Kidney capillary endothelial cell (primary cell): ENCODE results near the gene B4GALT5.

Experiments
- DNase-seq: peaks from one replicate; pipeline ENCODE4 v3.0.0-alpha.2; 2018; ENCODE audit warnings: low spot score

B4GALT5 gene

GRCh38 chr20:49658508-49658907, 55.2 kb downstream of the B4GALT5 start:
- DNase-seq = no peak

GRCh38 chr20:49657118-49657901, 56.4 kb downstream of the B4GALT5 start:
- no peak for DNase-seq

GRCh38 chr20:49656304-49656703, 57.4 kb downstream of the B4GALT5 start:
- DNase-seq = no peak

GRCh38 chr20:49653925-49654434, 59.7 kb downstream of the B4GALT5 start:
- DNase-seq = no peak

- DNase-seq = no peak
These were observed 64.0 kb downstream of the B4GALT5 start for GRCh38 chr20:49649672-49650071.

GRCh38 chr20:49647550-49647949, 66.1 kb downstream of the B4GALT5 start:
- no peak for DNase-seq

- DNase-seq = no peak
These were observed 67.2 kb downstream of the B4GALT5 start for GRCh38 chr20:49646528-49646927.

- no peak for DNase-seq
These were observed 67.6 kb downstream of the B4GALT5 start for GRCh38 chr20:49646126-49646525.

- DNase-seq = no peak
These were observed 68.6 kb downstream of the B4GALT5 start for GRCh38 chr20:49644980-49645565.

GRCh38 chr20:49642816-49643215, 70.9 kb downstream of the B4GALT5 start:
- DNase-seq = no peak

GRCh38 chr20:49641683-49642656, 71.7 kb downstream of the B4GALT5 start:
- no peak for DNase-seq

- DNase-seq = no peak
These were observed 76.5 kb downstream of the B4GALT5 start for GRCh38 chr20:49637046-49637637.

- DNase-seq = no peak
These were observed 77.2 kb downstream of the B4GALT5 start for GRCh38 chr20:49636447-49636846.

GRCh38 chr20:49635866-49636265, 77.8 kb downstream of the B4GALT5 start:
- no peak for DNase-seq

- no peak for DNase-seq
These were observed 78.5 kb downstream of the B4GALT5 start for GRCh38 chr20:49635166-49635565.

- no peak for DNase-seq
These were observed 79.6 kb downstream of the B4GALT5 start for GRCh38 chr20:49634116-49634515.

GRCh38 chr20:49633643-49634042, 80.0 kb downstream of the B4GALT5 start:
- DNase-seq = no peak

- no peak for DNase-seq
These were observed 80.7 kb downstream of the B4GALT5 start for GRCh38 chr20:49633023-49633422.

GRCh38 chr20:49631856-49632418, 81.7 kb downstream of the B4GALT5 start:
- DNase-seq = no peak

GRCh38 chr20:49631061-49631716, 82.5 kb downstream of the B4GALT5 start:
- no peak for DNase-seq

GRCh38 chr20:49630396-49630951, 83.2 kb downstream of the B4GALT5 start:
- DNase-seq = no peak
